GM13977 (cell line): Measurements from ENCODE around the gene PBX1.

Experiments used
- DNase-seq: peaks from one replicate; pipeline ENCODE4 v3.0.0; 2012; ENCODE audit warnings: low spot score
- CTCF ChIP-seq: IDR thresholded peaks from 2 replicates; pipeline ENCODE4 v1.5.1; 2012; ENCODE audit warnings: mild to moderate bottlenecking, control low read depth; ENCODE audit not compliant: insufficient read depth; ENCODE audit errors: extremely low read depth, missing control alignments
- in situ Hi-C: fragments of 300-500 bp; cut with MboI; formaldehyde crosslinking; loops from one replicate; pipeline ENCODE4 v1.12.0; 2022; ENCODE audit warnings: low sequenced_read_pairs, low pct_unique_long_range_greater_than_20kb, mixed read lengths, inconsistent platforms; ENCODE audit not compliant: unreplicated experiment

PBX1 gene

GRCh38 chr1:164569866-164570265 lies 10.9 kb downstream of the PBX1 start:
- no peak for DNase-seq

GRCh38 chr1:164571333-164571732 lies 12.3 kb downstream of the PBX1 start:
- no peak for DNase-seq
- no peak for TF ChIP-seq CTCF
- in situ Hi-C loops, result no loop called here

More at GRCh38 chr1:164569866-164570265, 10.9 kb downstream of the PBX1 start:
- TF ChIP-seq CTCF, result no peak
- in situ Hi-C loops, result no loop called here

- DNase-seq, result no peak
Observed at GRCh38 chr1:164575356-164575886, 16.4 kb downstream of the PBX1 start.

GRCh38 chr1:164576291-164577271 lies 17.6 kb downstream of the PBX1 start:
- DNase-seq, result no peak
- in situ Hi-C loops, result no loop called here

More at GRCh38 chr1:164575356-164575886, 16.4 kb downstream of the PBX1 start:
- TF ChIP-seq CTCF, result no peak
- in situ Hi-C loops, result no loop called here

GRCh38 chr1:164577291-164577690 lies 18.3 kb downstream of the PBX1 start:
- in situ Hi-C loops, result no loop called here
- TF ChIP-seq CTCF, result no peak
- DNase-seq, result no peak

More at GRCh38 chr1:164576291-164577271, 17.6 kb downstream of the PBX1 start:
- TF ChIP-seq CTCF, result no peak

GRCh38 chr1:164578479-164579200 lies 19.7 kb downstream of the PBX1 start:
- in situ Hi-C loops, result no loop called here
- DNase-seq, result no peak
- no peak for TF ChIP-seq CTCF
